Keratinocyte (primary cell): Measurements from ENCODE around the gene ZMYND8. TPM values are rescaled to one million over a fixed set of nuclear protein-coding genes. Genes with fewer than 3 reads are reported as not detected.

Experiments
- DNase-seq: peaks from one replicate; pipeline ENCODE4 v3.0.0-alpha.2; 2011; ENCODE audit warnings: low read depth, missing footprints, low spot score
- FAIRE-seq: peaks from 2 replicates; lab custom pipeline; 2011; peaks lifted over from hg19 to GRCh38; lab: Jason Lieb, UNC
- H2AFZ ChIP-seq: 2 replicates; pipeline ENCODE4 v1.6.0; 2012; ENCODE audit warnings: low read length, control low read depth, inconsistent platforms; ENCODE audit not compliant: control insufficient read depth
- H3K27ac ChIP-seq: 2 replicates; pipeline ENCODE4 v1.5.1; 2011; ENCODE audit warnings: low read length; ENCODE audit not compliant: control insufficient read depth, insufficient read depth
- H3K27me3 ChIP-seq: 3 replicates; pipeline ENCODE4 v1.6.0; 2011; ENCODE audit warnings: low read length; ENCODE audit not compliant: control insufficient read depth, insufficient read depth; ENCODE audit errors: extremely low read depth
- H3K36me3 ChIP-seq, 2 experiments: 2 replicates in 1 of 2; 3 replicates in 1 of 2; pipeline ENCODE4 v1.5.1; 2011; ENCODE audit warnings: low read length in 2 of 2, mild to moderate bottlenecking in 1 of 2; ENCODE audit not compliant: control insufficient read depth in 2 of 2, insufficient read depth in 2 of 2; ENCODE audit errors: extremely low read depth in 1 of 2
- H3K4me1 ChIP-seq: 3 replicates; pipeline ENCODE4 v1.5.1; 2011; ENCODE audit warnings: low read length; ENCODE audit not compliant: control insufficient read depth, insufficient read depth; ENCODE audit errors: extremely low read depth
- H3K4me2 ChIP-seq: 3 replicates; pipeline ENCODE4 v1.6.0; 2011; ENCODE audit warnings: low read depth, low read length; ENCODE audit not compliant: control insufficient read depth, insufficient read depth; ENCODE audit errors: extremely low read depth
- H3K4me3 ChIP-seq, 3 experiments: fragments of 200-600 bp in 1 of 3; sonication (generic) in 1 of 3; 2 replicates in 2 of 3; 3 replicates in 1 of 3; pipeline ENCODE4 v1.5.1; 2011 to 2016; ENCODE audit warnings: low read length in 3 of 3, mild to moderate bottlenecking in 3 of 3, control low read depth in 2 of 3, inconsistent platforms in 1 of 3, low read depth in 1 of 3, mixed read lengths in 1 of 3, mixed run types in 1 of 3, moderate library complexity in 1 of 3; ENCODE audit not compliant: control insufficient read depth in 2 of 3, insufficient read depth in 2 of 3; ENCODE audit errors: extremely low read depth in 1 of 3
- H3K79me2 ChIP-seq: 2 replicates; pipeline ENCODE4 v1.6.0; 2012; ENCODE audit warnings: low read length; ENCODE audit not compliant: control insufficient read depth, insufficient read depth
- H3K9ac ChIP-seq: 3 replicates; pipeline ENCODE4 v1.6.0; 2011; ENCODE audit warnings: low read length; ENCODE audit not compliant: control insufficient read depth, insufficient read depth; ENCODE audit errors: extremely low read depth
- H3K9me1 ChIP-seq: 3 replicates; pipeline ENCODE4 v1.6.0; 2011; ENCODE audit warnings: low read length; ENCODE audit not compliant: control insufficient read depth, insufficient read depth; ENCODE audit errors: extremely low read depth
- H3K9me3 ChIP-seq: 2 replicates; pipeline ENCODE4 v1.5.1; 2012; ENCODE audit warnings: low read depth, low read length; ENCODE audit not compliant: control insufficient read depth
- H4K20me1 ChIP-seq: 3 replicates; pipeline ENCODE4 v1.6.0; 2011; ENCODE audit warnings: low read length; ENCODE audit not compliant: control insufficient read depth, insufficient read depth; ENCODE audit errors: extremely low read depth
- CTCF ChIP-seq, 3 experiments: IDR thresholded peaks in 1 of 3; conservative IDR thresholded peaks in 1 of 3; optimal IDR thresholded peaks in 1 of 3; 2 replicates in 2 of 3; 3 replicates in 1 of 3; pipeline versions ENCODE3 to v1.5.1; 2011; ENCODE audit warnings: low read length in 3 of 3, mild to moderate bottlenecking in 3 of 3, moderate library complexity in 2 of 3, control low read depth in 1 of 3, inconsistent platforms in 1 of 3; ENCODE audit not compliant: insufficient read depth in 2 of 3; ENCODE audit errors: extremely low read depth in 1 of 3
- EZH2 ChIP-seq: IDR thresholded peaks from one replicate; pipeline ENCODE4 v1.6.1; 2012; ENCODE audit warnings: inconsistent platforms, mild to moderate bottlenecking, low read length, moderate library complexity
- dilution Hi-C: fragments of 300-500 bp; cut with MboI; formaldehyde crosslinking; loops from one replicate; pipeline ENCODE4 v1.7.0; 2020; ENCODE audit warnings: low sequenced_read_pairs; ENCODE audit not compliant: extremely low pct_ligation_motif_present
- polyA plus RNA-seq, 5 experiments: library from polyadenylated mRNA; depleted of rRNA in 3 of 5; stranded (reverse) in 3 of 5; stranded (forward) in 1 of 5; unstranded in 1 of 5; fragments of >200 nt; gene quantifications; 1 replicate in 1 of 5; 2 replicates in 3 of 5; 3 replicates in 1 of 5; pipeline versions ENCODE4 v1.2.1 to v1.2.3, GENCODE V29; 2011 to 2012; ENCODE audit warnings: missing spikeins in 2 of 5, low read depth in 1 of 5, low replicate concordance in 1 of 5

Gene ZMYND8
- polyA plus RNA-seq, 1 donor (not counting 4 experiments of a cell fraction or from before 2014, with no cell fraction given) = 39.8 TPM

GRCh38 chr20:47351643-47352331 is 4.7 kb downstream of the ZMYND8 start:
- Histone ChIP-seq H3K9ac (peak overlapping the region; percentile 86), H3K4me3 (peak overlapping the region; percentile 36 to 71 (median 66)), H4K20me1 (no peaks in the 10 kb centered on the region), H3K79me2 (peaks cover 97% of the 10 kb centered on the region), H3K4me2 (peak overlapping the region; percentile 84), H2AFZ (peak overlapping the region; percentile 32), H3K9me1 (no peaks in the 10 kb centered on the region), H3K27ac (peak overlapping the region; percentile 99), H3K4me1 (peaks cover 88% of the 10 kb centered on the region), H3K36me3 (peaks cover 6 to 8% of the 10 kb centered on the region in 2 experiments), H3K27me3 (no peaks in the 10 kb centered on the region), H3K9me3 (no peaks in the 10 kb centered on the region)
- no peak for DNase-seq
- no peak for FAIRE-seq
- TF ChIP-seq CTCF (optimal IDR thresholded peaks at IDR 0.05 in 1 of 3, IDR thresholded peaks at IDR 0.05 in 1 of 3, conservative IDR thresholded peaks at IDR 0.05 in 1 of 3; ENCODE audit: extremely low read depth in 1 of 3, insufficient read depth in 2 of 3, low read length in 3 of 3) (no peak), EZH2 (no peak)
- dilution Hi-C loops = no loop called here

- peaks cover 10 to 14% of the 10 kb centered on the region in 2 experiments for H3K36me3 ChIP-seq
- peaks cover 79% of the 10 kb centered on the region for H3K4me1 ChIP-seq
- peaks cover 100% of the 10 kb centered on the region for H3K79me2 ChIP-seq
- H2AFZ ChIP-seq = no peak overlapping the region
- peak overlapping the region; percentile 36 to 71 (median 66) for H3K4me3 ChIP-seq
- no peaks in the 10 kb centered on the region for H4K20me1 ChIP-seq
- H3K27ac ChIP-seq = peak overlapping the region; percentile 99
- H3K9ac ChIP-seq = peak overlapping the region; percentile 86
- no peaks in the 10 kb centered on the region for H3K9me1 ChIP-seq
- no peaks in the 10 kb centered on the region for H3K27me3 ChIP-seq
- H3K4me2 ChIP-seq = peak overlapping the region; percentile 84
- TF ChIP-seq EZH2 = no peak
- no peak for TF ChIP-seq CTCF (optimal IDR thresholded peaks at IDR 0.05 in 1 of 3, IDR thresholded peaks at IDR 0.05 in 1 of 3, conservative IDR thresholded peaks at IDR 0.05 in 1 of 3; ENCODE audit: extremely low read depth in 1 of 3, insufficient read depth in 2 of 3, low read length in 3 of 3)
- dilution Hi-C loops = no loop called here
- FAIRE-seq (no peak), DNase-seq (no peak)
- no peaks in the 10 kb centered on the region for H3K9me3 ChIP-seq
These were observed 5.6 kb downstream of the ZMYND8 start for GRCh38 chr20:47350691-47351545.
